ENCODE results near the gene PRPF40A.
"Not testable (repeated sequence)": the region's sequence is repeated elsewhere in the genome, so short reads cannot be mapped to it uniquely, and the experiment has no call there.

The PRPF40A gene

DNA sequence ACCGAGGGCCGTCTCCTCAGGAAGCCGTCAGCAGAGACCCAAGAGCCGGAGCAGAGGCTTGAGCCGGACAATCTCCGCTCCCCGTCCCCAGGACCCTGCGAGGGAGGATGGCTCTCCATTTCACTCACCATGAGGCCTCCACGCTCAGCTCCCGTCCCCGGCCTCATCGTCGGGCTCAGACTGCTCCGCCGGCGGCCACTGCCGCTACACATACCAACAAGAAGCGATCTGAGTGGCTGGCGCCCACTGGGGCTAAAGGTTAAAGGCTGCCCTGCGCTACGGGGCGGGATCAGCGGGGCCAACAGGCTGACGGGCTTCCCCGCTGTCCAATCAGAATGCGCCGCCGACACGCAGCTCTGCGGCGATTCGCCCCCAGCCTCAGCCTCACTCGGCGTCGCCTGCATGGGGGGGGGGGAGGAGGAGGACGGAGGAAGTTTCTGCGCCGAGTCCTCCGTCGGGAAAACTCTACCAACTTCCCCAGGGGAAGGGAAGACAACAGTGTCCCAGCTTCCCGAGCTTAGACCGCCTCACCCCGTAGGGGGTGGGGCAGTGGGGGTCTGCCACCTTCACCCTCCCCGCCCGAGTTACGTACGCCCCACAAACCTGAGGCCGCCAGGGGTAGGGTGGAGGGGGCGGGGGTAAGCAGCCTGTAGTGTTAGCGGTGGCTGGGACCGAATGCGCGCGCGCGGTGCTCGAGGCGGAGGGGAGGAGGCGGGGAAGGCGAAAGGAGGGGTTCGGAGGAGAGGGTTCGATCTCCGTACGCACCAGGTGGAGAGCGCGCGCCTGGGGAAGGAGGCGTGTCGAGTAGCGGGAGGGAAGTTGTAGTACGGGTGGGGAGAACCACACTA, at the start of gene PRPF40A:
PRPF40A (minus strand) TSS at position 234 of the 848 bp plus-strand sequence; CDS start at position 212, 22 bp downstream.
- DNase-seq (ENCODE audit: low spot score) = peak; percentile 99

DNA sequence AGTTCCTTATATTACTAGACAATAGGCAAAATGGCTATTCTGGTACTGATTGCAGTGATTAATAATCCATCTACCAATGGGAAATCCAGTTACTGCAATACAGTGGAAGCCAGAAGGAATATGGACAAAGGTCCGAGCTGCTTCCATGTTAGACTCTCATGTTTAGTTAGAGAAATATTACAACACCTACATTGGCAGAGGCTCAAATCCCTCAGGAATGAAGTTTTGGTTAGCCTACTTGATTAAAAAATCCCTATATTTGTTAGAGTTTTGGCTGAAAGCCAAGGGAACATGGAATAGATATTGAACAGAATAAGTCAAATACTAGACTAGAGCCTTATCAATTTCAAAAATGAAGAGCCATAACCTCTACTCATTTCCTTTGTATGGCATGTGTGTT, 49.7 kb upstream of the PRPF40A start:
- no peak for DNase-seq (ENCODE audit: low spot score)

- DNase-seq (ENCODE audit: low spot score) = no peak
These were observed 46.4 kb upstream of the PRPF40A start for GRCh38 chr2:152763651-152764050.

DNA sequence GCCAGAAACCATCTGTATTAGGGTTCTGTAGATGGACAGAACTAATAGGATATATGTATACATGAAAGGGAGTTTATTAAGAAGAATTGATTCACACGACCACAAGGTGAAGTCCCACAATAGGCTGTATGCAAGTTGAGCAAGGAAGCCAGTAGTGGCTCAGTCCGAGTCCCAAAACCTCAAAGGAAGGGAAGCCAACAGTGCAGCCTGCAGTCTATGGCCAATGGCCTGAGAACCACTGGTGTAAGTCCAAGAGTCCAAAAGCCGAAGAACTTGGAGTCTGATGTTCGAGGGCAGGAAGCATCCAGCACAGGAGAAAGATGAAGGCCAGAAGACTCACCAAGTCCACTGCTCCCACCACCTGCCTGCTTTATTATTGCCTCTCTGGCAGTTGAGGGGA, 45.9 kb upstream of the PRPF40A start:
- not testable (repeated sequence) for DNase-seq (ENCODE audit: low spot score)

DNA sequence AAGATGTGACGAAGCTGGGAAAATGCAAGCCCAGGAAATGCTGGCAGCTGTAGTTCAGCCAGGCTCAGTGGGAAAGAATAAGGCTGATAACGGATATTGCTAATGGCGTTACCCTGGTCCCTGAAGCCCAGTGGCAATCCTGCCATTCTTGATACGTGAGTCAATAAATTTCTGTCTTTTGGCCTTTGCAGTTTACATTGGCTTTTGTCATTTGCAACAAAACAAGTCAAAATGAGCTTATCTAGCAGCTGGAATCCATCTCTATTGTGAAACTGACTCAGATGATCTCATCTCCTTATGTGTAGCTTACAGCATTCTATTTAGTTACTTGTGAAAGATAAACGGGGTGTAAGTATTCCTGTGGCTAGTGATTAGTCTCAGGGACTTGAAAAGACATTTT, 44.9 kb upstream of the PRPF40A start:
- no peak for DNase-seq (ENCODE audit: low spot score)

DNA sequence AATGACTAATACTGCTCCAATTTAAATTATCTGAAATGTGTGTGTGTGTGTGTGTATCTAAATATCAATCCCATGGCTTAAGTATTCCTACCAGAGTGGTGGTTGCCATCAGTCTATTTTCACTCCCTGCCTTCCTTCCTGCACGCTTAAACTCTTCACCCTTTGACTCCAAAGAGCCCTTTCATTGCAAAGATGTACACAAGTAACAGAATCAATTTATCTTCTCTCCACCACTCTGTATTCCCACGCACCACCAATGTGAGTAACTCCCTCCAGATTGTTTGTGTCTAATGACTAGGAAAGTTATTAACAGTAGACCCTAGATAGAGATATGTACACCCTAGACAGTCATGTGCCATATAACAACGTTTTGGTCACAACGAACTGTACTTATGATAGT, 44.0 kb upstream of the PRPF40A start:
- DNase-seq (ENCODE audit: low spot score) = no peak

- no peak for DNase-seq (ENCODE audit: low spot score)
These were observed 42.2 kb upstream of the PRPF40A start for GRCh38 chr2:152759290-152760072.

- no peak for DNase-seq (ENCODE audit: low spot score)
These were observed 37.8 kb upstream of the PRPF40A start for GRCh38 chr2:152755029-152755428.

DNA sequence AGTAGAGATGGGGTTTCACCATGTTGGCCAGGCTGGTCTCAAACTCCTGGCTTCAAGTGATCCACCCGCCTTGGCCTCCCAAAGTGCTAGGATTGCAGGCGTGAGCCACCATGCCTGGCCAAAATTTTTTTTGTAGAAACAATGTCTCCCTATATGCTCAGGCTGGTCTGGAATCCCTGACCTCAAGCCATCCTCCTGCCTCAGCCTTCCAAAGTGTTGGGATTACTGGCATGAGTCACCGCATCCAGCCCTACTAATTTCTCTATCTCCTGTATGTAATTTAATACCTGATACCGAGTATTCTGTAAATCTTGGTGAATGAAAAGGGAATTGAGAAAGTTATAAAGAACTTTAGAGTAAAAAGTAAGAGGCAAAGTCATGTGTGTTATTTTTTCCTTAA, 30.5 kb upstream of the PRPF40A start:
- DNase-seq (ENCODE audit: low spot score) = not testable (repeated sequence)

DNA sequence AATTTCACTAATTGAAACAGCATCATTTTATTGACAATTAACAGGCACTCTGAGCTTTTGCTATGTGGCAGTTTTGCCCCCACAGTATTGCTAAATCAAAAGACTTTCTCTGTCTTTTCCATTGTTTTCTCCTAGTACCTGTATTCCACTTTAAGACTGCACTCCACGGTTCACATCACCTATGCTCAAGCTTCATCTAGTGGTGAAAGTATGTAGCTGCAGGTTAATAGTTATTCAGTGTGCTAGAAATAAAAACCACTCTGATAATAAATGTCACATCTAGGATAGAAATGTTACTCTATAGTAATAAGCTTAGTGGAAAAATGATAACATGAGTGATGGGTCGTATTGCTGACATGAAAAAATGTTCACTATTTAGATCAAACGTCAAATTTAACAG, 25.7 kb upstream of the PRPF40A start:
- no peak for DNase-seq (ENCODE audit: low spot score)

GRCh38 chr2:152740743-152741328, 23.6 kb upstream of the PRPF40A start:
- DNase-seq (ENCODE audit: low spot score) = peak; percentile 60

DNA sequence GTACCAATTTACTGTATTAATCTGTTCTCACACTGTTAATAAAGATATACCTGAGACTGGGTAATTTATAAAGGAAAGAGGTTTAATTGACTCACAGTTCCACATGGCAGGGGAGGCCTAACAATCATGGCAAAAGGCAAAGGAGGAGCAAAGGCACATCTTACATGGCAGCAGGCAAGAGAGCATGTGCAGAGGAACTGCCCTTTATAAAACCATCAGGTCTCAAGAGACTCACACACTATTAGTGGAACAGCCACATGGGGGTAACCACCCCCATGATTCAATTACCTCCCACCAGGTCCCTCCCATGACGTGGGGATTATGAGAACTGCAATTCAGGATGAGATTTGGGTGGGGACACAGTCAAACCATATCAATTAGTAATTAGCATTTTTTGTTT, 22.4 kb upstream of the PRPF40A start:
- DNase-seq (ENCODE audit: low spot score) = not testable (repeated sequence)

- no peak for DNase-seq (ENCODE audit: low spot score)
These were observed 21.2 kb upstream of the PRPF40A start for GRCh38 chr2:152738438-152738837.

GRCh38 chr2:152737509-152737908, 20.2 kb upstream of the PRPF40A start:
- not testable (repeated sequence) for DNase-seq (ENCODE audit: low spot score)

DNA sequence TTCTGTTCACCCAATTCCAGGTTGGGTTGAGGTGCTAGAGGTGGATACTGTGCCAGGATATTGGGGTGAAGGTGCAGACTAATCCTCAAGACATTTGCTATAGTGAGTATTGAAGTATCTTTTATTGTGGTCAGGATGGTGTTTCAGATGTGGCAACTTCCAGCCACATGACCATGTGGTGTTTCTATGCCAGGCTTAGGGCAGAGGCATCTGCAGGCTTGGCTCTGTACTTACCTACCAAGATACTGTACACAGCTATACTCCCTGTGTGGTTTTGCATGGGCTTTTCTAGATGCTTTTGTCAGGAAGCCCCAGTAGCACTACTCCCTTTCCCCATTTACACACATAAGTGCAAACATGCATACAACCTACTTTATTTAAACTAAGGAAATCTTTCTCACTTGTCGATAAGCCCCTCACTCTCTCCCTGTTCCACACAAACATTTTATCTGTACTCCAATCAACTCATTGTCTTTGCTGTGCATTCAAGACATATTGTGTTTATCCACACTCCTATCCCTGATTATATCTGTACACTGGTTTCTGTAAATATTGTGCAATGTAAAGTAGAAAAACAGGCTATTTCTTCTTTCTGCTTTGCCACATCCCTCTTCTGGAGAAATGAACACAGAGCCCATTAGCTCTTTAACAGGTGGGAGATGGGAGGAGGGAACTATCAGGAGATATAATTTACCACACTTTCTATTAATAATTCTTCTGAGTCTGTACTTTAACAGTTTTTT, 13.5 kb upstream of the PRPF40A start:
- DNase-seq (ENCODE audit: low spot score) = no peak

GRCh38 chr2:152729844-152730243, 12.6 kb upstream of the PRPF40A start:
- DNase-seq (ENCODE audit: low spot score) = no peak

GRCh38 chr2:152723918-152724317, 6.7 kb upstream of the PRPF40A start:
- DNase-seq (ENCODE audit: low spot score) = no peak

- DNase-seq (ENCODE audit: low spot score) = not testable (repeated sequence)
These were observed 5.4 kb upstream of the PRPF40A start for GRCh38 chr2:152722639-152723038.

DNA sequence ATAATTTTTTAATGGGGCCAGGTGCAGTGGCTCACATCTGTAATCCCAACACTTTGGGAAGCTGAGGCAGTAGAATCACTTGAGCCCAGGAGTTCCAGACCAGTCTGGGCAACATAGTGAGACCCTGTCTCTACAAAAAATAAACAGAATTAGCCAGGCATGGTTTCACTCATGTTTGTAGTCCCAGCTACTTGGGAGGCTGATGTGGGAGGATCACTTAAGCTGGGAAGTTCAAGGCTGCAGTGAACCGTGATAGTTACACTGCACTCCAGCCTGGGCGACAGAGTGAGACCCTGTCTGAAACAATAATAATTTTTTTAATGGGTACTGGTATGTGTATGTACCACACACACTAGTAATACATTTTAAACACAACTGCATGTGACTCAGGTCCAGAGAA, 3.5 kb upstream of the PRPF40A start:
- no peak for DNase-seq (ENCODE audit: low spot score)

- peak; percentile 14 for DNase-seq (ENCODE audit: low spot score)
These were observed 1.8 kb upstream of the PRPF40A start for GRCh38 chr2:152718909-152719645.
